SK-N-SH (cell line): ENCODE data around the gene CTSF. TPM values are rescaled to one million over a fixed set of nuclear protein-coding genes. Genes with fewer than 3 reads are reported as not detected.
"Not testable (repeated sequence)": the region's sequence is repeated elsewhere in the genome, so short reads cannot be mapped to it uniquely, and the experiment has no call there.

Experiments used
- CTCF ChIA-PET: fragments of 300-600, 350-600 bp; formaldehyde crosslinking; extraction: SDS; loops from one replicate; lab custom pipeline; 2021; lab: Yijun Ruan, JAX
- POLR2A ChIA-PET: fragments of 350-600 bp; sonication (Branson Sonifier 250); formaldehyde crosslinking; extraction: SDS; loops from one replicate; lab custom pipeline; 2020; ENCODE audit warnings: antibody characterized with exemption, inconsistent platforms; lab: Yijun Ruan, JAX
- DNase-seq: peaks from one replicate; pipeline ENCODE4 v3.0.0; 2012
- H2AFZ ChIP-seq: fragments of 200-600 bp; sonication (generic); 2 replicates; pipeline ENCODE4 v1.8.1; 2016; ENCODE audit warnings: antibody characterized with exemption, mild to moderate bottlenecking, low read depth
- H3F3A ChIP-seq: fragments of 200-600 bp; sonication (generic); replicated peaks from 2 replicates; pipeline ENCODE3; 2016; ENCODE audit warnings: antibody characterized with exemption, mild to moderate bottlenecking; ENCODE audit not compliant: insufficient read depth
- H3K27ac ChIP-seq, 2 experiments: fragments of 200-500 bp in 1 of 2; fragments of 200-600 bp in 1 of 2; sonication (Bioruptor generic) in 1 of 2; sonication (generic), shearing (Covaris generic) in 1 of 2; 2 replicates each; pipeline versions ENCODE4 v1.5.1 to v1.6.1; 2014 to 2016; ENCODE audit warnings: low read depth in 2 of 2, inconsistent platforms in 1 of 2, low read length in 1 of 2, mild to moderate bottlenecking in 1 of 2, mixed read lengths in 1 of 2
- H3K27me3 ChIP-seq: fragments of 200-600 bp; sonication (generic), shearing (Covaris generic); 2 replicates; pipeline ENCODE4 v1.6.1; 2016; ENCODE audit warnings: mixed run types; ENCODE audit not compliant: insufficient read depth
- H3K36me3 ChIP-seq, 2 experiments: fragments of 200-500 bp in 1 of 2; fragments of 200-600 bp in 1 of 2; sonication (Bioruptor generic) in 1 of 2; sonication (generic) in 1 of 2; replicated peaks in 1 of 2; 2 replicates each; pipeline versions ENCODE3 to v1.5.1; 2014 to 2016; ENCODE audit warnings: low read length in 1 of 2, mild to moderate bottlenecking in 1 of 2; ENCODE audit not compliant: insufficient read depth in 2 of 2, control insufficient read depth in 1 of 2
- H3K4me1 ChIP-seq, 2 experiments: fragments of 200-500 bp in 1 of 2; fragments of 200-600 bp in 1 of 2; sonication (Bioruptor generic) in 1 of 2; sonication (generic), shearing (Covaris generic) in 1 of 2; 2 replicates each; pipeline versions ENCODE4 v1.5.1 to v1.6.1; 2014 to 2016; ENCODE audit warnings: low read depth in 1 of 2, low read length in 1 of 2, mixed run types in 1 of 2; ENCODE audit not compliant: insufficient read depth in 2 of 2, control insufficient read depth in 1 of 2
- H3K4me2 ChIP-seq: fragments of 200-600 bp; sonication (generic), shearing (Covaris generic); 2 replicates; pipeline ENCODE4 v1.6.1; 2017; ENCODE audit warnings: mixed run types
- H3K4me3 ChIP-seq, 2 experiments: fragments of 200-500 bp in 1 of 2; fragments of 200-600 bp in 1 of 2; sonication (Bioruptor generic) in 1 of 2; sonication (generic), shearing (Covaris generic) in 1 of 2; 2 replicates each; pipeline versions ENCODE4 v1.5.1 to v1.8.1; 2014 to 2016; ENCODE audit warnings: low read depth in 2 of 2, inconsistent platforms in 1 of 2, low read length in 1 of 2, mild to moderate bottlenecking in 1 of 2, mixed read lengths in 1 of 2, moderate library complexity in 1 of 2
- H3K79me2 ChIP-seq: fragments of 200-600 bp; sonication (generic); 2 replicates; pipeline ENCODE4 v1.8.1; 2017; ENCODE audit warnings: mild to moderate bottlenecking; ENCODE audit not compliant: insufficient read depth
- H3K9ac ChIP-seq: fragments of 200-600 bp; sonication (generic); 2 replicates; pipeline ENCODE4 v1.6.1; 2017; ENCODE audit warnings: mixed run types
- H3K9me2 ChIP-seq: fragments of 200-600 bp; sonication (generic); 2 replicates; pipeline ENCODE4 v1.6.1; 2017; ENCODE audit warnings: mixed run types
- H3K9me3 ChIP-seq: fragments of 200-600 bp; sonication (generic); 2 replicates; pipeline ENCODE4 v1.6.1; 2017; ENCODE audit warnings: mixed run types, mild to moderate bottlenecking, moderate library complexity
- H4K20me1 ChIP-seq: fragments of 200-600 bp; sonication (generic); 2 replicates; pipeline ENCODE4 v1.6.1; 2017; ENCODE audit warnings: mild to moderate bottlenecking, mixed run types; ENCODE audit not compliant: insufficient read depth
- GATA2 ChIP-seq: sonication (generic); formaldehyde crosslinking; IDR thresholded peaks from 2 replicates; pipeline ENCODE4 v1.5.0; 2020; ENCODE audit warnings: mild to moderate bottlenecking, missing genetic modification reagents
- MEF2A ChIP-seq: IDR thresholded peaks from 2 replicates; pipeline ENCODE4 v1.4.0; 2012; ENCODE audit warnings: low read depth, borderline replicate concordance
- RCOR1 ChIP-seq: fragments of 150-350 bp; IDR thresholded peaks from 2 replicates; pipeline ENCODE4 v1.6.1; 2017; ENCODE audit warnings: antibody characterized with exemption, low read length
- RFX5 ChIP-seq: IDR thresholded peaks from 2 replicates; pipeline ENCODE4 v1.6.1; 2012; ENCODE audit warnings: mild to moderate bottlenecking, improper control_type of control experiment, low read length
- RXRA ChIP-seq: IDR thresholded peaks from 2 replicates; pipeline ENCODE4 v1.4.0; 2012; ENCODE audit warnings: low read depth, mild to moderate bottlenecking, borderline replicate concordance
- TAF1 ChIP-seq: IDR thresholded peaks from 2 replicates; pipeline ENCODE4 v1.6.1; 2012; ENCODE audit warnings: low read depth, mild to moderate bottlenecking, low read length, moderate library complexity, borderline replicate concordance
- WGBS: methylation state at CpG from one replicate; pipeline ENCODE4 v1.1.6; 2017; ENCODE audit warnings: low lambda C conversion rate; 5-methylcytosine and 5-hydroxymethylcytosine counted together
- polyA plus RNA-seq, 3 experiments: library from polyadenylated mRNA; depleted of rRNA; stranded (reverse); fragments of >200 nt; gene quantifications; 2 replicates each; pipeline ENCODE4 v1.2.3, GENCODE V29; 2012
- TF ChIP-seq, protein P1 (sequence below): IDR thresholded peaks from 2 replicates; pipeline ENCODE4 v1.4.0; 2012; ENCODE audit warnings: low read depth, borderline replicate concordance
- TF ChIP-seq, protein P2 (sequence below): fragments of 150-350 bp; IDR thresholded peaks from 2 replicates; pipeline ENCODE4 v1.6.1; 2017; ENCODE audit warnings: antibody characterized with exemption, low read length, low read depth, borderline replicate concordance
- TF ChIP-seq, protein P3 (sequence below): IDR thresholded peaks from 2 replicates; pipeline ENCODE4 v1.4.0; 2012; ENCODE audit warnings: low read depth
- TF ChIP-seq, protein P4 (sequence below): IDR thresholded peaks from 2 replicates; pipeline ENCODE4 v1.4.0; 2012; ENCODE audit warnings: low read depth, borderline replicate concordance
- TF ChIP-seq, protein P5 (sequence below): fragments of 200-600 bp; sonication (generic); IDR thresholded peaks from 2 replicates; pipeline ENCODE4 v1.6.1; 2017; ENCODE audit warnings: antibody characterized with exemption, mild to moderate bottlenecking, moderate library complexity

Gene CTSF
- polyA plus RNA-seq, 1 of the 3 experiments (the other 2 are of a cell fraction): 57.2 TPM

DNA sequence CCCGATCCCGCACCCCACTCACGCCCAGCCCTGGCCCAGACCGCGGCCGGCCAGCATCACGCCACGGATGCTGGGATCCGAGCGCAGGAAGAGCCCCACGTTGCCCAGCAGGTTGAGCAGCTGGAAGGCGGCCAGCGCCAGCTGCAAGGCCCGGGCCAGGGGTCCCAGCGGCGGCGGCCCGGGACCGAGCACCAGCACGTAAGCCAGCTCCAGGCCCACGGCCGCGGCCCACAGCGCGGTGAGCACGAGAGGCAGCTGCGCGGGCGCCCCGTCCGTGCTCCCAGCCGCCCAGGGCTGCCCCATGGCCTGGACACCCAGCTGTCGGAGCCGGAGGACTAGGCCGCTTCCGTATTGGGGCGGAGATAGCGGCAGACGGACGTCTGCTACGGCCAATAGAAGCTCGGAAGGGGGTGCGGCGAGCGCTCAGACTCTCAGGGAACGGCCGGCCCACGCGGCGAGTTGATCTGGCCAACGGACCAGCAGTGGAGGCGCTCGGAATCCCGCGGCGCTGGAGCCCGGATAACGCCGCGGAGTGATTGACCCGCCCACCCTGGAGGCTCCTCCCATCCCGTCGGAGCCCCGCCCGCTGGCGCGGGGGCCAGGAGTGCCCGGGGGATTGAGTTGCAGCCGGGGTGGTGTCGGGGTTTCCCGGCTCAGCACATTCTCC is 22.6 kb downstream of the CTSF start, which contains the start of gene ZDHHC24 (continued):
- no peak for TF ChIP-seq RXRA
- TF ChIP-seq, all 33 proteins: peak for 11

DNA sequence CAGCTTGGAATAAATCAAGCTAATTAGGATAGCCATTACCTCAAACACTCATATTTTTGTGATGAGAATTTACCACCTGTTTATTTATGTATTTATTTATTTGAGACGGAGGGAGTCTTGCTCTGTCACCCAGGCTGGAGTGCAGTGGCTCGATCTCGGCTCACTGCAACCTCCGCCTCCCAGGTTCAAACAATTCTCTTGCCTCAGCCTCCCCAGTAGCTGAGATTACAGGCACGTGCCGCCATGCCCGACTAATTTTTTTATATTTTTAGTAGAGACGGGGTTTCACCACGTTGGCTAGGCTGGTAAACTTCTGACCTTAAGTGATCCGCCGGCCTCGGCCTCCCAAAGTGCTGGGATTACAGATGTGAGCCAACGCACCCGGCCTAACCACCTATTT is 23.5 kb downstream of the CTSF start:
- peak overlapping the region; percentile 86 for H3K9ac ChIP-seq

DNA sequence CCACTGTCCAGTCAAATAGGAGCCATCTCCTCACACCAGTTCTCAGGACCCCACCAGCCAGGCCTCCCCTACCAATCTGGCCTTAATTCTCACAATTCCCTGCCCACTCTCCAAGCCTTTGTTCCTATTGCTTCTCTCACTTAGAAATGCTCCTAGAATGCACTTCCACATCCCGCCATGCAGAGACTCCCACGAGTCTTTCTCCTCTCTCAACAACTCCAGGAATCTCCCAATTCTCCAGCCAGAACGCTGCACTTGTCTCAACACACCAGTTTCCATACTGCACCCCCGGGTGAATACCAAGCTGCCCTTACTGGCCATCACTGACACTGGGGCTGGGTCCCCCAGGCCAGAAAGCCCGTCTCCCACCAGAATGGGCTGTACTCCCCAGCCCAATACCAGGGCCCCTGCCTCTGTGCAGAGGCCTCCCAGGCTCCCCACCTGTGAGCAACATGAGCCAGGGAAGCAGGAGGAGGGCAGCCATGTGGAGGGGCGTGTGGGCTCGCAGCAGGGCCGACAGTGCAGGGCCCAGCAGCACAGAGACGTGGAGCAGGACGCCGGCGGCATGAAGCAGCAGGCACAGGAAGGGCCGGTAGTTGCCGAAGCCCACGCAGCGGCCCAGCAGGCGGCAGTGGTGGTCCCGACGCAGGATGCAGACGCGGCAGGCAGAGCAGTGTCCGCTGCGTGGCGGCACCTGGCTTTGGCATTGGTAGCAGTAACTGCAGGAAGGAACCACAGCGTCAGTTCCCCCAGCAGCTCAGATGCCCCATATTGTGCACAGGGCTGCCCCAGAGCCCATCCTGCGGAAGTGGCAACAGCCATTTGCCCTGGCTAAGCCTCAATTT is 24.9 kb downstream of the CTSF start:
- WGBS: 70% methylated on average over 20 of the region's 26 CpGs
- Histone ChIP-seq H3K27me3 (no peaks in the 10 kb centered on the region), H3K9me3 (no peaks in the 10 kb centered on the region), H3K27ac (no peak overlapping the region; a peak in 1 of 4 replicates), H3K79me2 (peaks cover 7% of the 10 kb centered on the region), H3K36me3 (peaks cover 4 to 11% of the 10 kb centered on the region in 2 experiments), H3K9me2 (no peaks in the 10 kb centered on the region), H4K20me1 (no peaks in the 10 kb centered on the region), H2AFZ (no peak overlapping the region), H3K4me1 (peaks cover 0 to 10% of the 10 kb centered on the region in 2 experiments; a peak in 1 of 4 replicates), H3K4me2 (peak overlapping the region; percentile 33; the same call in 1 of the 2 replicates), H3K4me3 (no peak overlapping the region), H3K9ac (no peak overlapping the region), H3F3A (peaks cover 4% of the 10 kb centered on the region)
- POLR2A ChIA-PET: no interaction called here
- DNase-seq: peak; percentile 82
- CTCF ChIA-PET: interaction anchor here (0.6 to 2.3 kb wide), 4 partner anchors 9 to 135 kb away, joined by 3 to 10 read pairs (median 3); no protein-coding TSS in a partner anchor
- TF ChIP-seq, protein P1, sequence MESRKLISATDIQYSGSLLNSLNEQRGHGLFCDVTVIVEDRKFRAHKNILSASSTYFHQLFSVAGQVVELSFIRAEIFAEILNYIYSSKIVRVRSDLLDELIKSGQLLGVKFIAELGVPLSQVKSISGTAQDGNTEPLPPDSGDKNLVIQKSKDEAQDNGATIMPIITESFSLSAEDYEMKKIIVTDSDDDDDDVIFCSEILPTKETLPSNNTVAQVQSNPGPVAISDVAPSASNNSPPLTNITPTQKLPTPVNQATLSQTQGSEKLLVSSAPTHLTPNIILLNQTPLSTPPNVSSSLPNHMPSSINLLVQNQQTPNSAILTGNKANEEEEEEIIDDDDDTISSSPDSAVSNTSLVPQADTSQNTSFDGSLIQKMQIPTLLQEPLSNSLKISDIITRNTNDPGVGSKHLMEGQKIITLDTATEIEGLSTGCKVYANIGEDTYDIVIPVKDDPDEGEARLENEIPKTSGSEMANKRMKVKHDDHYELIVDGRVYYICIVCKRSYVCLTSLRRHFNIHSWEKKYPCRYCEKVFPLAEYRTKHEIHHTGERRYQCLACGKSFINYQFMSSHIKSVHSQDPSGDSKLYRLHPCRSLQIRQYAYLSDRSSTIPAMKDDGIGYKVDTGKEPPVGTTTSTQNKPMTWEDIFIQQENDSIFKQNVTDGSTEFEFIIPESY: no peak
- TF ChIP-seq MEF2A (no peak), TAF1 (no peak), RFX5 (no peak), RXRA (no peak), RCOR1 (no peak), GATA2 (CRISPR knock-in tag) (no peak)
- TF ChIP-seq, protein P2, sequence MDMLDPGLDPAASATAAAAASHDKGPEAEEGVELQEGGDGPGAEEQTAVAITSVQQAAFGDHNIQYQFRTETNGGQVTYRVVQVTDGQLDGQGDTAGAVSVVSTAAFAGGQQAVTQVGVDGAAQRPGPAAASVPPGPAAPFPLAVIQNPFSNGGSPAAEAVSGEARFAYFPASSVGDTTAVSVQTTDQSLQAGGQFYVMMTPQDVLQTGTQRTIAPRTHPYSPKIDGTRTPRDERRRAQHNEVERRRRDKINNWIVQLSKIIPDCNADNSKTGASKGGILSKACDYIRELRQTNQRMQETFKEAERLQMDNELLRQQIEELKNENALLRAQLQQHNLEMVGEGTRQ: no peak
- TF ChIP-seq, protein P3, sequence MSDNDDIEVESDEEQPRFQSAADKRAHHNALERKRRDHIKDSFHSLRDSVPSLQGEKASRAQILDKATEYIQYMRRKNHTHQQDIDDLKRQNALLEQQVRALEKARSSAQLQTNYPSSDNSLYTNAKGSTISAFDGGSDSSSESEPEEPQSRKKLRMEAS: no peak
- TF ChIP-seq, protein P4, sequence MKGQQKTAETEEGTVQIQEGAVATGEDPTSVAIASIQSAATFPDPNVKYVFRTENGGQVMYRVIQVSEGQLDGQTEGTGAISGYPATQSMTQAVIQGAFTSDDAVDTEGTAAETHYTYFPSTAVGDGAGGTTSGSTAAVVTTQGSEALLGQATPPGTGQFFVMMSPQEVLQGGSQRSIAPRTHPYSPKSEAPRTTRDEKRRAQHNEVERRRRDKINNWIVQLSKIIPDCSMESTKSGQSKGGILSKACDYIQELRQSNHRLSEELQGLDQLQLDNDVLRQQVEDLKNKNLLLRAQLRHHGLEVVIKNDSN: no peak
- TF ChIP-seq, protein P5, sequence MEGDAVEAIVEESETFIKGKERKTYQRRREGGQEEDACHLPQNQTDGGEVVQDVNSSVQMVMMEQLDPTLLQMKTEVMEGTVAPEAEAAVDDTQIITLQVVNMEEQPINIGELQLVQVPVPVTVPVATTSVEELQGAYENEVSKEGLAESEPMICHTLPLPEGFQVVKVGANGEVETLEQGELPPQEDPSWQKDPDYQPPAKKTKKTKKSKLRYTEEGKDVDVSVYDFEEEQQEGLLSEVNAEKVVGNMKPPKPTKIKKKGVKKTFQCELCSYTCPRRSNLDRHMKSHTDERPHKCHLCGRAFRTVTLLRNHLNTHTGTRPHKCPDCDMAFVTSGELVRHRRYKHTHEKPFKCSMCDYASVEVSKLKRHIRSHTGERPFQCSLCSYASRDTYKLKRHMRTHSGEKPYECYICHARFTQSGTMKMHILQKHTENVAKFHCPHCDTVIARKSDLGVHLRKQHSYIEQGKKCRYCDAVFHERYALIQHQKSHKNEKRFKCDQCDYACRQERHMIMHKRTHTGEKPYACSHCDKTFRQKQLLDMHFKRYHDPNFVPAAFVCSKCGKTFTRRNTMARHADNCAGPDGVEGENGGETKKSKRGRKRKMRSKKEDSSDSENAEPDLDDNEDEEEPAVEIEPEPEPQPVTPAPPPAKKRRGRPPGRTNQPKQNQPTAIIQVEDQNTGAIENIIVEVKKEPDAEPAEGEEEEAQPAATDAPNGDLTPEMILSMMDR: peak; percentile 26

More for the DNA sequence above, 23.5 kb downstream of the CTSF start:
- not testable (repeated sequence) for H3K27me3 ChIP-seq, H3K27ac ChIP-seq, H3F3A ChIP-seq, H3K9me2 ChIP-seq, H3K9me3 ChIP-seq, DNase-seq, H3K4me1 ChIP-seq, H3K36me3 ChIP-seq, H3K79me2 ChIP-seq, H4K20me1 ChIP-seq, H2AFZ ChIP-seq
- peak overlapping the region; percentile 89 for H3K4me2 ChIP-seq
- 82% methylated on average over 14 of the region's 14 CpGs for WGBS
- ChIA-PET POLR2A (interaction anchor here (0.6 to 1.4 kb wide), 3 partner anchors 12 to 23 kb away, joined by 3 to 6 read pairs (median 3); partner anchors contain the start of gene CTSF), CTCF (interaction anchor here (0.8 to 2.8 kb wide), 5 partner anchors 10 to 717 kb away, joined by 3 to 20 read pairs (median 4); partner anchors contain the start of gene RBM4B)
- peak overlapping the region; percentile 84 to 88 for H3K4me3 ChIP-seq
